HEK293 (cell line): ENCODE data around the gene MPC1.

Experiments
- CTCF ChIP-seq: fragments of 450-650 bp; formaldehyde crosslinking; IDR thresholded peaks from 2 replicates; pipeline ENCODE4 v1.5.1; 2016; ENCODE audit warnings: missing biosample characterization, missing genetic modification characterization
- HOXA7 ChIP-seq: sonication (generic); formaldehyde crosslinking; IDR thresholded peaks from 2 replicates; pipeline ENCODE4 v1.8.1; 2022; ENCODE audit warnings: missing genetic modification reagents, borderline replicate concordance
- PRDM4 ChIP-seq: fragments of 450-650 bp; formaldehyde crosslinking; IDR thresholded peaks from 2 replicates; pipeline ENCODE4 v1.5.1; 2017; ENCODE audit warnings: missing biosample characterization, missing genetic modification characterization
- SALL2 ChIP-seq: fragments of 450-650 bp; formaldehyde crosslinking; IDR thresholded peaks from 2 replicates; pipeline ENCODE4 v1.5.0; 2017; ENCODE audit warnings: missing biosample characterization, mild to moderate bottlenecking, missing genetic modification characterization, borderline replicate concordance
- TCF7L2 ChIP-seq: IDR thresholded peaks from 2 replicates; pipeline ENCODE4 v1.6.1; 2011; ENCODE audit warnings: low read depth, mild to moderate bottlenecking, inconsistent platforms, low read length, moderate library complexity, borderline replicate concordance
- YY1 ChIP-seq: fragments of 450-650 bp; formaldehyde crosslinking; IDR thresholded peaks from 2 replicates; pipeline ENCODE4 v1.5.1; 2018; ENCODE audit warnings: missing biosample characterization, missing genetic modification characterization
- ZNF175 ChIP-seq: fragments of 450-650 bp; formaldehyde crosslinking; IDR thresholded peaks from 2 replicates; pipeline ENCODE4 v1.5.1; 2016; ENCODE audit warnings: missing biosample characterization, missing genetic modification characterization
- ZNF670 ChIP-seq: fragments of 450-650 bp; formaldehyde crosslinking; IDR thresholded peaks from 2 replicates; pipeline ENCODE4 v1.5.1; 2016; ENCODE audit warnings: missing biosample characterization, missing genetic modification characterization, low read depth
- ZNF747 ChIP-seq: fragments of 450-650 bp; formaldehyde crosslinking; IDR thresholded peaks from 2 replicates; pipeline ENCODE4 v1.5.1; 2016; ENCODE audit warnings: missing biosample characterization, missing genetic modification characterization
- ZSCAN23 ChIP-seq: fragments of 450-650 bp; formaldehyde crosslinking; IDR thresholded peaks from 2 replicates; pipeline ENCODE4 v1.5.1; 2016; ENCODE audit warnings: missing biosample characterization, missing genetic modification characterization
- TF ChIP-seq, protein P1 (sequence below): sonication (generic); formaldehyde crosslinking; IDR thresholded peaks from 2 replicates; pipeline ENCODE4 v1.8.1; 2022; ENCODE audit warnings: mild to moderate bottlenecking, moderate library complexity, missing genetic modification reagents

DNA sequence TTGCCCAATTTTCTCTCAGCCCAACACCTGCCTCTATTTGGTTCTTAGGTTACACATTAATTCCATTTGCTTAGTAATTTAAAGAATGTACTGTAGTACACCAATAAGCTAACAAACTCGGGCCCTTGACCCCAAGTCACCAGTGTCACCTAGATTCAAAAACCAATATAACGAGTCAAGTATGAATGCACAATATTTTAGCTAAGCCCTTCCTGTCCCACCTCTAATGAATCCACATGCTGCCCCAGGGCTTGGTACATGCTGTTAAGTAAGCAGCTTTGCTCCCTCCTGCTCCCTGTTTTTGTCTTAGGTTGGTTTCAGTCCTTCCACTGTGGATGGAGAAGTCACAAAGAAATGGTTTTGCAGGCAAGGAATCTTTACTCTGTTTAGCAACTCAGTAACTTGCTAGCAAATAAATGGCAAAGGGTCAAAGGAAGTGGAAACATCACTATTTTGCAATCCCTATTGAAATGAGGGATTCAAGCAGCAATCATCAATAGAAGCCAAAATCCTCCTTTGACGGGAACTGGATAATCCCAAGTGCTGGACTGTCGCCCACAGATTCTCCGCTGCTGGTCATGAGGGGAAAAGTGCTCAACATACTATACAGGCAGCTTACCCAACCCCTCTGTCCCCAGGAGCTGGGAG is 5.0 kb upstream of the MPC1 start:
- TF ChIP-seq ZNF747 (tag by site-specific recombination) (no peak), ZNF175 (tag by site-specific recombination) (no peak), CTCF (tag by site-specific recombination) (no peak), PRDM4 (tag by site-specific recombination) (no peak), TCF7L2 (no peak), YY1 (tag by site-specific recombination) (no peak), HOXA7 (CRISPR knock-in tag) (no peak), SALL2 (tag by site-specific recombination) (no peak), ZSCAN23 (no peak), ZNF670 (no peak)
- TF ChIP-seq, protein P1, sequence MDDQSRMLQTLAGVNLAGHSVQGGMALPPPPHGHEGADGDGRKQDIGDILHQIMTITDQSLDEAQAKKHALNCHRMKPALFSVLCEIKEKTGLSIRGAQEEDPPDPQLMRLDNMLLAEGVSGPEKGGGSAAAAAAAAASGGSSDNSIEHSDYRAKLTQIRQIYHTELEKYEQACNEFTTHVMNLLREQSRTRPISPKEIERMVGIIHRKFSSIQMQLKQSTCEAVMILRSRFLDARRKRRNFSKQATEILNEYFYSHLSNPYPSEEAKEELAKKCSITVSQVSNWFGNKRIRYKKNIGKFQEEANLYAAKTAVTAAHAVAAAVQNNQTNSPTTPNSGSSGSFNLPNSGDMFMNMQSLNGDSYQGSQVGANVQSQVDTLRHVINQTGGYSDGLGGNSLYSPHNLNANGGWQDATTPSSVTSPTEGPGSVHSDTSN (CRISPR knock-in tag) = no peak
